ENCODE measurements around the gene PDSS2. TPM values are rescaled to one million over a fixed set of nuclear protein-coding genes. Genes with fewer than 3 reads are reported as not detected.

Gene PDSS2
- total RNA-seq, 2 donors from 2014 or later = 6.2 to 10.9 TPM

DNA sequence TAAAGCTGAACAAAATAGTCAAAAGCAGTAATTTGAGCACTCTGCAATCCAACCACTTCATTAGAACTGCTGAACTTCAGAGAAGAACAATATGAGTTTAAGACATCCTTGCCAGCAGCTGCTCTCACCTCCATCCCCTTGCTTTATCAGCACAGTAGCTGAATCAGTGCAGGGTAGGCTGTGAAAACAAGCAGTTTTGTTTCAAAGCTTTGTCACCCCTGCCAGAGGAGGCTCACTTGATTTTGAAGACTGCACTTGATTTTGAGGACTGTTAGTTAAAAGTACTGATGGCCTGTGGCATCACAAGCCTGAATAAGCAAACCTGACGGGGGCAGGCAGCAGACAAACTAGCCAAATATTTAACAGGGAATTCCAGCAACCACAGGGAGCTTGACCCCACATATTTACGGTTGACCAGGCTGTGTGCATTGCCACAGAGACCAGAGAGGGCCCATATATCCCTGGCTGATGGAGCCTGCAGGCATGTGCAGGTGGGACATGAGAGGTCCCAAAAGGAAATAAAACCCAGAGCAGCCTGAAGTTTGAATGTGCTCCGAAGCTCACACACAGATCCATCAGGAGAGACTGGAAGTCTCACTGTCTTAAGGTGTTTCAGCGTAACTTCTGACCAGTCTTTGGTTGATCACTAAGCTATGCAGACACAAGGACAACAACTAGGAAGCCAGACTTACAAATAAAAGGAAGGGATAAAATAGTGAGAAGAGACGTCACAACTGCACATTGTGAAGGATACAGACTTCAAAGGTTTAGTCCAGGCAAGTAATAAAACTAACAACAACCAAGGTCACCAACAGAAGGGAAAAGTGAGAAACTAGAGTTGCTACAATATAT is 97.4 kb downstream of the PDSS2 start:
- no peak for DNase-seq
- no peaks in the 10 kb centered on the region for H3K27me3 ChIP-seq
- no peaks in the 10 kb centered on the region for H3K9me3 ChIP-seq
- H3K36me3 ChIP-seq (replicated peaks in 1 of 2; ENCODE audit: insufficient read depth in 1 of 2, low read depth in 2 of 2) = no peaks in the 10 kb centered on the region
- no peak for TF ChIP-seq POLR2A (IDR thresholded peaks at IDR 0.05)
- TF ChIP-seq, protein P1, sequence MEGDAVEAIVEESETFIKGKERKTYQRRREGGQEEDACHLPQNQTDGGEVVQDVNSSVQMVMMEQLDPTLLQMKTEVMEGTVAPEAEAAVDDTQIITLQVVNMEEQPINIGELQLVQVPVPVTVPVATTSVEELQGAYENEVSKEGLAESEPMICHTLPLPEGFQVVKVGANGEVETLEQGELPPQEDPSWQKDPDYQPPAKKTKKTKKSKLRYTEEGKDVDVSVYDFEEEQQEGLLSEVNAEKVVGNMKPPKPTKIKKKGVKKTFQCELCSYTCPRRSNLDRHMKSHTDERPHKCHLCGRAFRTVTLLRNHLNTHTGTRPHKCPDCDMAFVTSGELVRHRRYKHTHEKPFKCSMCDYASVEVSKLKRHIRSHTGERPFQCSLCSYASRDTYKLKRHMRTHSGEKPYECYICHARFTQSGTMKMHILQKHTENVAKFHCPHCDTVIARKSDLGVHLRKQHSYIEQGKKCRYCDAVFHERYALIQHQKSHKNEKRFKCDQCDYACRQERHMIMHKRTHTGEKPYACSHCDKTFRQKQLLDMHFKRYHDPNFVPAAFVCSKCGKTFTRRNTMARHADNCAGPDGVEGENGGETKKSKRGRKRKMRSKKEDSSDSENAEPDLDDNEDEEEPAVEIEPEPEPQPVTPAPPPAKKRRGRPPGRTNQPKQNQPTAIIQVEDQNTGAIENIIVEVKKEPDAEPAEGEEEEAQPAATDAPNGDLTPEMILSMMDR (IDR thresholded peaks at IDR 0.05) = no peak
- no peak overlapping the region for H3K27ac ChIP-seq
- no peak overlapping the region for H3K4me3 ChIP-seq
- intact Hi-C loops (cut with DNase I) = no loop called here
- ATAC-seq = no peak
- WGBS, 2 donors = 88 to 97% methylated on average over 5 of the region's 5 CpGs
- H3K4me1 ChIP-seq = no peaks in the 10 kb centered on the region

DNA sequence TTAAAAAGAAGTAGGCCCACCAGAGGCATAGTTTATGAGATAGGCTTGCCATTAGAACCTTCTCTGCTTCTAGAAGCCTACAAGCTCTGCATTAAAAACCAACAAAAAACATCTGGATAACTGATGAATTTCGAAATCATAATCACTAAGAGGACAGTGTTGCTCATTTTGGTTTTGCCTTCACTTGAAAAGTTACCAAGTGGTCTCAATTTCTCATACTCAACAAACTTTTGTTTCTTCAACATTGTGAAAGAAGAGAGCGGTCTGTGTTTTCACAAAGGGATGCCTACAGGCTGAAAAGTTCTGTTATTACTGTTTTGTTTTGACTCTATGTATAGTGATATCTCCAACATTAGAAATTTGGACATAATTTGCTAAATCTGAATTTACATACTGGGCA is 98.9 kb downstream of the PDSS2 start:
- DNase-seq = no peak

DNA sequence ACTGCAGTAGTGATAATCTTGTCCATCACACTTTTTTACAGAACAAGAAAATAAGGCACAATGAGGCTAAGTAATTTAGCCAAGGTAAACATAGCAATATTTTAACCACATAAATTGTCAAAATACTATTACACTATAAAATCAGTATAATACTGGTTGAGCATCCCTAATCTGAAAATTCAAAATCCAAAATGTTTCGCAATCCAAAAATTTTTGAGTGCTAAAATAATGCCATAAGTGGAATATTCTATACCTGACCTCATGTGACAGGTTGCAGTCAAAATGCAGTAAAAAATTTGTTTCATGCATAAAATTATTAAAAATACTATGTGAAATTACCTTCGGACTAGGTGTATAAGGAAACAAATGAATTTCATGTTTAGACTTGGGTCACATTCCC is 101.5 kb downstream of the PDSS2 start:
- TF ChIP-seq POLR2A (IDR thresholded peaks at IDR 0.05) = no peak
- TF ChIP-seq, protein P1 (IDR thresholded peaks at IDR 0.05) = no peak
- WGBS, 2 donors = 90 to 95% methylated on average over 2 of the region's 2 CpGs
- H3K36me3 ChIP-seq (replicated peaks in 1 of 2; ENCODE audit: insufficient read depth in 1 of 2, low read depth in 2 of 2) = no peaks in the 10 kb centered on the region
- H3K27ac ChIP-seq = no peak overlapping the region
- no peak overlapping the region for H3K4me3 ChIP-seq
- H3K4me1 ChIP-seq = no peaks in the 10 kb centered on the region
- intact Hi-C loops (cut with DNase I) = no loop called here
- H3K27me3 ChIP-seq = no peaks in the 10 kb centered on the region
- no peaks in the 10 kb centered on the region for H3K9me3 ChIP-seq
- DNase-seq = no peak
- ATAC-seq = no peak

More for the DNA sequence above, 98.9 kb downstream of the PDSS2 start:
- Histone ChIP-seq H3K4me3 (no peak overlapping the region), H3K36me3 (replicated peaks in 1 of 2; ENCODE audit: insufficient read depth in 1 of 2, low read depth in 2 of 2) (no peaks in the 10 kb centered on the region), H3K4me1 (no peaks in the 10 kb centered on the region), H3K27ac (no peak overlapping the region), H3K27me3 (no peaks in the 10 kb centered on the region), H3K9me3 (no peaks in the 10 kb centered on the region)
- no peak for ATAC-seq
- 89 to 92% methylated on average over 2 of the region's 2 CpGs for WGBS, 2 donors
- intact Hi-C loops (cut with DNase I) = no loop called here
- no peak for TF ChIP-seq POLR2A (IDR thresholded peaks at IDR 0.05)
- TF ChIP-seq, protein P1 (IDR thresholded peaks at IDR 0.05) = no peak

DNA sequence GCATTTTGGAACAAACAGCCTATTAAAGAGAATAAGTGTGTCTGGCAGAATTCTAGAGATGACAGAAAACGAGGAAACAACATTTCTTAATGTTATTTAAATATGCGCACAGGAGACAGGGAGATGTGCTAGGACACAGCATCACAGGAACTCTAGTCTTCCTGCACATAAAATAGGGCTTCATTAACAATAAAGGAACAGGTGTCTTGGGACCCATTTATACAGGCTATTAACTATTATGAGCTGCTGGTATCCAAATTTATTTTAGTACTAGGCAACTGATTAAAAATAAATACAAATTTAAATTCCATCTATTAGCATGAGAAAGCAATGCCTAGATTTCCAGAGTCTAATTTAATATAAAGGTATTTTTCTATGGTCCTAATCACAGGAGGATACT is 102.3 kb downstream of the PDSS2 start:
- Histone ChIP-seq H3K4me3 (peak overlapping the region in 1 of 2 donors; percentile 8), H3K27me3 (no peaks in the 10 kb centered on the region), H3K36me3 (replicated peaks in 1 of 2; ENCODE audit: insufficient read depth in 1 of 2, low read depth in 2 of 2) (no peaks in the 10 kb centered on the region), H3K4me1 (no peaks in the 10 kb centered on the region), H3K27ac (no peak overlapping the region), H3K9me3 (no peaks in the 10 kb centered on the region)
- DNase-seq (no peak), ATAC-seq (no peak)
- TF ChIP-seq, protein P1 (IDR thresholded peaks at IDR 0.05) = no peak
- no peak for TF ChIP-seq POLR2A (IDR thresholded peaks at IDR 0.05)
- WGBS, 2 donors = 87 to 94% methylated on average over 2 of the region's 2 CpGs
- intact Hi-C loops (cut with DNase I) = no loop called here

DNA sequence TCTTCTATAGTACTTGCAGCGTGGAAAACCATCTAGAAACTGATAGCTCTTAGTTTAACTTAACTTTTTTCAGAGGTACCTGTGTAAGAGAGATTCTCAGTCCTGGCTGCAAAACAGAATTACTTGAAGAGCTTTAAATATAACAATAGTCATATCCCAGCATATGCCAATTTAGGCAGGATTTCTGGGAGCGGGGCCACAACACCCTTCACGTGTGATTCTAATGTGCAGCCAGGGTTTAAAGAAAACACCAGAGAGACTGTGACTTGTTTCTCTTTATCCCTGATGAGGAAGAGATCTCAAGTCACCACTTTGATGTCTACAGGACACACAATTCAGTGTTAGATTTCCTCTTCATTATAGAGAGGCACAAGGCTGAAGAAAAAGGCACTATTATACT is 103.7 kb downstream of the PDSS2 start:
- Histone ChIP-seq H3K27ac (no peak overlapping the region), H3K9me3 (no peaks in the 10 kb centered on the region), H3K27me3 (no peaks in the 10 kb centered on the region), H3K4me1 (no peaks in the 10 kb centered on the region), H3K4me3 (no peak overlapping the region), H3K36me3 (replicated peaks in 1 of 2; ENCODE audit: insufficient read depth in 1 of 2, low read depth in 2 of 2) (no peaks in the 10 kb centered on the region)
- intact Hi-C loops (cut with DNase I) = no loop called here
- TF ChIP-seq, protein P1 (IDR thresholded peaks at IDR 0.05) = no peak
- DNase-seq = no peak
- WGBS, 2 donors = 90 to 97% methylated on average over 3 of the region's 3 CpGs
- no peak for ATAC-seq

All from body of pancreas (tissue), 4 donors.